Type B pancreatic cell (in vitro differentiated cells): ENCODE results near the gene EPHA2. TPM values are rescaled to one million over a fixed set of nuclear protein-coding genes. Genes with fewer than 3 reads are reported as not detected.
"Not testable (repeated sequence)": the region's sequence is repeated elsewhere in the genome, so short reads cannot be mapped to it uniquely, and the experiment has no call there.

ENCODE experiments used
- DNase-seq: peaks from one replicate; pipeline ENCODE4 v3.0.0; 2021; ENCODE audit warnings: mixed read lengths; ENCODE audit not compliant: unreplicated experiment; ENCODE audit errors: extremely low spot score
- H3K27ac Mint-ChIP-seq: 2 replicates; pipeline ENCODE4 v1.8.0; 2021; ENCODE audit warnings: mild to moderate bottlenecking, mixed read lengths
- H3K27me3 Mint-ChIP-seq: 2 replicates; pipeline ENCODE4 v1.8.0; 2021; ENCODE audit warnings: mixed read lengths
- H3K36me3 Mint-ChIP-seq: 2 replicates; pipeline ENCODE4 v1.8.0; 2021; ENCODE audit warnings: mixed read lengths
- H3K4me1 Mint-ChIP-seq: one replicate; pipeline ENCODE4 v1.8.0; 2021; ENCODE audit warnings: mixed read lengths; ENCODE audit not compliant: unreplicated experiment
- H3K4me3 Mint-ChIP-seq: 2 replicates; pipeline ENCODE4 v1.8.0; 2021; ENCODE audit warnings: mild to moderate bottlenecking, mixed read lengths
- H3K9me3 Mint-ChIP-seq: 2 replicates; pipeline ENCODE4 v1.8.0; 2021; ENCODE audit warnings: mixed read lengths
- total RNA-seq: library from RNA; stranded (reverse); gene quantifications from 2 replicates; pipeline ENCODE4 v1.2.1, GENCODE V29; 2021; ENCODE audit warnings: low replicate concordance
- TF ChIP-seq, protein P1 (sequence below): fragments of 200-600 bp; sonication (generic); conservative IDR thresholded peaks from 2 replicates; pipeline ENCODE4 v1.5.0; 2021; ENCODE audit warnings: antibody characterized with exemption, mild to moderate bottlenecking

EPHA2 gene
- total RNA-seq, 1 donor from 2014 or later, result 40.3 TPM

- Mint-ChIP-seq H3K27ac (no peak overlapping the region), H3K36me3 (no peaks in the 10 kb centered on the region), H3K9me3 (no peaks in the 10 kb centered on the region)
These were observed 46.7 kb upstream of the EPHA2 start for GRCh38 chr1:16202281-16203210.

DNA sequence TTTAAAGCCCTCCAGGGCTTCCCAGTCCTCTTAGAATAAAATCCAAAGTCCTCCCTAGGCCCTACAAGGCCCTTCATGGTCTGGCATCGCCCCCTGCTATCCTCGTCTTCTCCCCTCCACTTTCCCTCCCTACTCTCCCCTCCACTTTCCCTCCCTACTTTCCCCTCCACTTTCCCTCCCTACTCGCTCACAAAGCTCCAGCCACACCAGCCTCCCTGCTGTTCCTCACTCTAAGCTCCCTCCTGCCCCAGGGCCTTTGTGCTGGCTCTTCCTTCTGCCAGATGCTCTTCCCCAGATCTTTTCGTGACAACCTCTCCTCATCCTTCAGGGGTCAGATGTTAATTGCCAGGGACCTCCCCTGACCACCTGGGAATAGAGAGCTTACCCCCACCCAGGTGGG lies 43.8 kb upstream of the EPHA2 start:
- Mint-ChIP-seq H3K27me3 (no peaks in the 10 kb centered on the region), H3K4me3 (no peak overlapping the region), H3K36me3 (no peaks in the 10 kb centered on the region), H3K4me1 (peaks cover 10% of the 10 kb centered on the region), H3K9me3 (no peaks in the 10 kb centered on the region), H3K27ac (no peak overlapping the region)
- TF ChIP-seq, protein P1, sequence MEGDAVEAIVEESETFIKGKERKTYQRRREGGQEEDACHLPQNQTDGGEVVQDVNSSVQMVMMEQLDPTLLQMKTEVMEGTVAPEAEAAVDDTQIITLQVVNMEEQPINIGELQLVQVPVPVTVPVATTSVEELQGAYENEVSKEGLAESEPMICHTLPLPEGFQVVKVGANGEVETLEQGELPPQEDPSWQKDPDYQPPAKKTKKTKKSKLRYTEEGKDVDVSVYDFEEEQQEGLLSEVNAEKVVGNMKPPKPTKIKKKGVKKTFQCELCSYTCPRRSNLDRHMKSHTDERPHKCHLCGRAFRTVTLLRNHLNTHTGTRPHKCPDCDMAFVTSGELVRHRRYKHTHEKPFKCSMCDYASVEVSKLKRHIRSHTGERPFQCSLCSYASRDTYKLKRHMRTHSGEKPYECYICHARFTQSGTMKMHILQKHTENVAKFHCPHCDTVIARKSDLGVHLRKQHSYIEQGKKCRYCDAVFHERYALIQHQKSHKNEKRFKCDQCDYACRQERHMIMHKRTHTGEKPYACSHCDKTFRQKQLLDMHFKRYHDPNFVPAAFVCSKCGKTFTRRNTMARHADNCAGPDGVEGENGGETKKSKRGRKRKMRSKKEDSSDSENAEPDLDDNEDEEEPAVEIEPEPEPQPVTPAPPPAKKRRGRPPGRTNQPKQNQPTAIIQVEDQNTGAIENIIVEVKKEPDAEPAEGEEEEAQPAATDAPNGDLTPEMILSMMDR, result no peak
- DNase-seq, result no peak

More at GRCh38 chr1:16202281-16203210, 46.7 kb upstream of the EPHA2 start:
- H3K4me1 Mint-ChIP-seq, result peaks cover 14% of the 10 kb centered on the region
- TF ChIP-seq, protein P1, result no peak
- DNase-seq, result no peak
- no peak overlapping the region for H3K4me3 Mint-ChIP-seq
- H3K27me3 Mint-ChIP-seq, result no peaks in the 10 kb centered on the region

- H3K27ac Mint-ChIP-seq, result no peak overlapping the region
- H3K4me3 Mint-ChIP-seq, result no peak overlapping the region
- no peaks in the 10 kb centered on the region for H3K27me3 Mint-ChIP-seq
These were observed 43.3 kb upstream of the EPHA2 start for GRCh38 chr1:16199157-16199501.

GRCh38 chr1:16198444-16199156 lies 42.7 kb upstream of the EPHA2 start:
- H3K4me1 Mint-ChIP-seq, result peaks cover 9% of the 10 kb centered on the region
- TF ChIP-seq, protein P1, result no peak
- H3K4me3 Mint-ChIP-seq, result no peak overlapping the region
- no peaks in the 10 kb centered on the region for H3K36me3 Mint-ChIP-seq
- H3K9me3 Mint-ChIP-seq, result no peaks in the 10 kb centered on the region
- H3K27me3 Mint-ChIP-seq, result no peaks in the 10 kb centered on the region
- DNase-seq, result no peak
- no peak overlapping the region for H3K27ac Mint-ChIP-seq

More at GRCh38 chr1:16199157-16199501, 43.3 kb upstream of the EPHA2 start:
- no peak for DNase-seq
- H3K9me3 Mint-ChIP-seq, result no peaks in the 10 kb centered on the region
- TF ChIP-seq, protein P1, result no peak
- H3K4me1 Mint-ChIP-seq, result peaks cover 10% of the 10 kb centered on the region
- no peaks in the 10 kb centered on the region for H3K36me3 Mint-ChIP-seq

- TF ChIP-seq, protein P1, result no peak
- H3K27ac Mint-ChIP-seq, result no peak overlapping the region
- H3K4me3 Mint-ChIP-seq, result no peak overlapping the region
- H3K4me1 Mint-ChIP-seq, result no peaks in the 10 kb centered on the region
- H3K36me3 Mint-ChIP-seq, result no peaks in the 10 kb centered on the region
- no peaks in the 10 kb centered on the region for H3K9me3 Mint-ChIP-seq
- no peak for DNase-seq
- H3K27me3 Mint-ChIP-seq, result no peaks in the 10 kb centered on the region
These were observed 41.0 kb upstream of the EPHA2 start for GRCh38 chr1:16196874-16197273.

GRCh38 chr1:16196139-16196538 lies 40.3 kb upstream of the EPHA2 start:
- H3K4me3 Mint-ChIP-seq, result not testable (repeated sequence)

More at GRCh38 chr1:16196139-16196538, 40.3 kb upstream of the EPHA2 start:
- not testable (repeated sequence) for H3K4me1 Mint-ChIP-seq, H3K27ac Mint-ChIP-seq, H3K27me3 Mint-ChIP-seq, H3K36me3 Mint-ChIP-seq, DNase-seq, H3K9me3 Mint-ChIP-seq
